ENCODE results near the gene ADAMTSL3.
"Not testable (repeated sequence)": the region's sequence is repeated elsewhere in the genome, so short reads cannot be mapped to it uniquely, and the experiment has no call there.

The ADAMTSL3 gene

GRCh38 chr15:84051146-84051545 lies 397.2 kb downstream of the ADAMTSL3 start:
- DNase-seq = not testable (repeated sequence)

- DNase-seq = not testable (repeated sequence)
Measured at GRCh38 chr15:84054544-84054943, 400.6 kb downstream of the ADAMTSL3 start.

DNA sequence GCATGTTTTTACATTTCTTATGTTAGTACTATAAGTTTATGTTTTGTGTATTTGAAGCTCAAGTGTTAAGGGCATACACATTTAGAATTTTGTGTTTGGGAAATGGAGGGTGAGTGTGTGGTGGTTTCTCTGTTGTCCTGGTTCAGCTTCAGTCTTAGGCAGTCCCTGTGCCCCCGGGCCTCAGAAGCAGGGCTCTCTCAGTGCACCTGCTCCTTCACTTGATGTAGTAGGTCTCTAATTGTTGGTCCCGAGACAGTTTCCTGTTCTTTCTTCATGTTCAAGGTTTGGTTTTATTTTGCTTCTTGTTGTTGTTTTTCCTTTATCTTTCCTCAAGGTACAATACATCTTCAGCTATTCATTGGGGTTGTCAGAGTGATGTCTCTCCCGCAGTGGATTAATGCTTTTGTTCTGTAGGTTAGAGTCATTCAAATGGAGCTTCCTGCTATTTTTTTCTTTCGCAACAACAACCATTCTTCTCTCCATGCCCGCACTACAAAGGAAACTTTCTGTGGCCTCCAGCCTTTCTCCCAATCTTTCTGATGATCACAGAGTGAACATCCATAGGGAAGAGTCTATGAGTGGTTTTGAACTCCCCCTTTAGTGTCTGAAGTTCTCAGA lies 403.9 kb downstream of the ADAMTSL3 start:
- DNase-seq = no peak

- DNase-seq = not testable (repeated sequence)
Measured at GRCh38 chr15:84063674-84064073, 409.8 kb downstream of the ADAMTSL3 start.

DNA sequence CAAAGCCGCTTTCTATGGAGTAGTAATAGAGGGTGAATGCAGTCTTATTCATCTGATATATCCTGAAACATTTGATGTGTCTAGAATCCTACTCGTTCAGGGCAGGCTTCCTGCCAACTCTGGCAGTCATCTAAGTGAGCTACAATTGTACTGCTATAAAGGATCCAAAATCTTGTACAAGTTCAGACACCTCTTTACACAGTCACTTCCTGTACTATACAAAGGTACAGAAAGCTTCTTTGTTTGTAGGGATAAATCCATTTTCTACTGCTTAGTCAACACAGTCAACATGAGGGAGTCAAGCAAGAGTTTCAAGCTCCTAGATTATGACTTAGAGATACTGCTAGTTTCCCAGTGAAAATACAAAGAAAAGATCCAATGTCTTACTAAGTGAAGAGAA lies 414.8 kb downstream of the ADAMTSL3 start:
- peak; percentile 3 for DNase-seq

- DNase-seq = not testable (repeated sequence)
Measured at GRCh38 chr15:84078038-84078437, 424.1 kb downstream of the ADAMTSL3 start.

GRCh38 chr15:84079325-84079884 lies 425.5 kb downstream of the ADAMTSL3 start:
- not testable (repeated sequence) for DNase-seq

- DNase-seq = peak; percentile 41
Measured at GRCh38 chr15:84079885-84080777, 426.2 kb downstream of the ADAMTSL3 start.

DNA sequence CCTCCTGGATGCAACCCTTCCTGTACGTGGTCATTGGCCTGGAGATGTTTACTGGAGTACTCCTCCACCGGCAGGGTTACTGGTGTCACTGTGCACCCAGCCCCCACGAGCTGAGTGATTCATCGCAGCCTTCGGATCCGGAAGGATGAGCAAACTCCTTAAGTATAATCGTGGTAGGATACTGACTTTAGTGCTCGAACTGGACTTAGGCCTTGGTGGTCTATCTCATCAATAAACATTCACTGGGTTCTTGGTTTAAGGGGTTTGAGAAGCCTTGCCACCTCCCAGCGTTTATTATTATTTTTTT lies 426.8 kb downstream of the ADAMTSL3 start:
- DNase-seq = not testable (repeated sequence)

- no peak for DNase-seq
Measured at GRCh38 chr15:84081391-84082168, 427.7 kb downstream of the ADAMTSL3 start.

DNA sequence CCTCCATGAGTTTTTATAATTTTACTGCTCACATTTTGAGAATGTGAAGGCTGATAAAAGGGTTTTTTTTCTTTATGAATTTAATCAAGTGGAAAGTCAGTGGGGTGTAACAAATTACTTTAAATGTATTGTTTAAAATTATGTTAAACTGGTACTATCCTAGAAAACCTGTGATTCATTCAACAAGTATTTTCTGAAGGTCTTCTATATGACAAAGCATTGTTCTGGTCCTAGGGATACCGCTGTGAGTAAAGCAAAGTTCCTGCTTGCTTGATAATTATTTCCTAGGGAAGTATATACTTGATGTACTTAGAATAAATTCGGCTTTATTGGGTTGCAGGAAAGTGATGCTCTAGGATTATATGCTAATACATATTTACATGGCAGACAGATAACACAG lies 428.8 kb downstream of the ADAMTSL3 start:
- DNase-seq = no peak

- not testable (repeated sequence) for DNase-seq
Measured at GRCh38 chr15:84086071-84086470, 432.1 kb downstream of the ADAMTSL3 start.

Measured in DMS153 (cell line).